PC-9 (cell line): ENCODE measurements around the gene DENND2D. TPM values are rescaled to one million over a fixed set of nuclear protein-coding genes. Genes with fewer than 3 reads are reported as not detected.

Source experiments
- BruUV-seq: library from RNA; stranded (reverse); fragments of 400-500 nt; replicated peaks from 2 replicates; lab custom pipeline; 2021; lab: Mats Ljungman, UMichigan
- CTCF ChIA-PET: fragments of 300-600 bp; sonication (Branson Sonifier 250); formaldehyde crosslinking; loops from one replicate; lab custom pipeline; 2022; ENCODE audit warnings: antibody characterized with exemption; lab: Charles Lee
- POLR2A ChIA-PET: fragments of 300-600 bp; sonication (Branson Sonifier 250); formaldehyde crosslinking; loops from one replicate; lab custom pipeline; 2022; ENCODE audit warnings: antibody characterized with exemption; ENCODE audit not compliant: unreplicated experiment; lab: Charles Lee
- DNase-seq, 2 experiments: peaks; one replicate each; pipeline versions ENCODE4 v3.0.0 to v3.0.0-alpha.2; 2015 to 2022; ENCODE audit warnings: mixed read lengths in 1 of 2
- H2AFZ ChIP-seq: fragments of 200-600 bp; sonication (generic); 2 replicates; pipeline ENCODE4 v1.8.1; 2017; ENCODE audit warnings: antibody characterized with exemption
- H3F3A ChIP-seq: fragments of 200-600 bp; sonication (generic); 2 replicates; pipeline ENCODE4 v1.8.1; 2017; ENCODE audit warnings: antibody characterized with exemption, mild to moderate bottlenecking, low read depth; ENCODE audit not compliant: insufficient read depth
- H3K27ac ChIP-seq: fragments of 200-600 bp; sonication (generic); 2 replicates; pipeline ENCODE4 v1.6.1; 2016; ENCODE audit warnings: mixed run types
- H3K27me3 ChIP-seq: fragments of 200-600 bp; sonication (generic); 2 replicates; pipeline ENCODE4 v1.6.1; 2016; ENCODE audit warnings: low read depth, mixed run types; ENCODE audit not compliant: insufficient read depth
- H3K36me3 ChIP-seq: fragments of 200-600 bp; sonication (generic); 2 replicates; pipeline ENCODE4 v1.6.1; 2016; ENCODE audit warnings: low read depth, mixed run types
- H3K4me1 ChIP-seq: fragments of 200-600 bp; sonication (generic); replicated peaks from 2 replicates; pipeline ENCODE4 v1.6.1; 2016; ENCODE audit warnings: mixed run types; ENCODE audit not compliant: insufficient read depth
- H3K4me2 ChIP-seq: fragments of 200-600 bp; sonication (generic); 2 replicates; pipeline ENCODE4 v1.6.1; 2017; ENCODE audit warnings: mixed run types
- H3K4me3 ChIP-seq: fragments of 200-600 bp; sonication (generic); 2 replicates; pipeline ENCODE4 v1.6.1; 2016; ENCODE audit warnings: mixed run types
- H3K79me2 ChIP-seq: fragments of 200-600 bp; sonication (generic); 2 replicates; pipeline ENCODE4 v1.6.1; 2017; ENCODE audit warnings: low read depth, mixed run types
- H3K9me2 ChIP-seq: fragments of 200-600 bp; sonication (generic); 2 replicates; pipeline ENCODE4 v1.8.1; 2017; ENCODE audit warnings: mild to moderate bottlenecking; ENCODE audit not compliant: insufficient read depth
- H3K9me3 ChIP-seq: fragments of 200-600 bp; sonication (generic); 2 replicates; pipeline ENCODE4 v1.8.1; 2016; ENCODE audit warnings: low read depth; ENCODE audit not compliant: insufficient read depth
- H4K20me1 ChIP-seq: fragments of 200-600 bp; sonication (generic); 2 replicates; pipeline ENCODE4 v1.8.1; 2017; ENCODE audit not compliant: insufficient read depth
- EZH2 ChIP-seq: fragments of 200-600 bp; sonication (generic); IDR thresholded peaks from 2 replicates; pipeline ENCODE4 v1.8.0; 2017; ENCODE audit warnings: antibody characterized with exemption, low read depth
- intact Hi-C: fragments of 100-400 bp; cut with micrococcal nuclease; formaldehyde crosslinking; loops from one replicate; pipeline ENCODE4 v1.10.0; 2022; ENCODE audit not compliant: unreplicated experiment
- total RNA-seq: library from RNA; stranded (reverse); gene quantifications from 2 replicates; pipeline ENCODE4 v1.2.3, GENCODE V29; 2021
- TF ChIP-seq, protein P1 (sequence below): fragments of 200-600 bp; sonication (generic); conservative IDR thresholded peaks from 2 replicates; pipeline ENCODE4 v1.6.1; 2017; ENCODE audit warnings: mixed run types, antibody characterized with exemption, mild to moderate bottlenecking, moderate library complexity

Gene DENND2D
- total RNA-seq, 1 experiment from 2014 or later, result 44.9 TPM

DNA sequence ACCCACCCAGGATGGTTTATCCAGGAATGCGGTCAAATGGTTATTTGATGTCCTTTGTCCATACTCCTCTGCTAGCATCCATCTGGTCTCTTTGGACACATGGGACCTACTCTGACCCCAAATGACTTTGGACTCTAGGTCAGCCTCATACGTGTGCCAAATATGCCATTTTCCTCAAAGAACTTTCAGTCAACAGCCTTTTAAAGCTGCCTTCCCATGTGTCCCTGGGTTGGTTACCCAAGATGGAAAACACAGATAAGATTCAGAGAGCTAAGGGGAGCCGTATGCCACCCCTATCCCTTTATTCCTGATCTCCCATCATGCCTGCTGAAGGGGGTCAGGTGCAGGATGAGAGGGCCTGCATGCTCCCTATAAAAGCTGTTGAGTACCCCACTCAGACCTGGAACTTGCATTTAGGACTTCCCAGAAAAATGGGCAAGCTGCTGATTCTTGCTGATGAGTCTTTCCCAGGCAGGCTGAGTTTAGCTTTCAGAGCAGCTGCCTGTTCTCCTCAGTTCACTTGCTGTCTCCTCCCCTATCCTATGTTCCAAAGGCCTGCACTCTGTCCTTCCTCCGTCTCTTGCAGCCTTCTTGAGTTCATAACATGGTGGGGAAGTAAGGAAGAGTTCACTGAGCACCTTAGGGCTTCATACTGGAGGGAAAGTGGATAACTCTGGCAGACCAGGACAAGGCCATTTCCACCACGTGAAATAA is 46.8 kb upstream of the DENND2D start:
- H2AFZ ChIP-seq, result no peak overlapping the region
- no peaks in the 10 kb centered on the region for H3F3A ChIP-seq
- no peaks in the 10 kb centered on the region for H3K9me3 ChIP-seq
- intact Hi-C loops, result no loop called here
- H3K4me3 ChIP-seq, result no peak overlapping the region
- CTCF ChIA-PET, result no interaction called here
- TF ChIP-seq, protein P1, sequence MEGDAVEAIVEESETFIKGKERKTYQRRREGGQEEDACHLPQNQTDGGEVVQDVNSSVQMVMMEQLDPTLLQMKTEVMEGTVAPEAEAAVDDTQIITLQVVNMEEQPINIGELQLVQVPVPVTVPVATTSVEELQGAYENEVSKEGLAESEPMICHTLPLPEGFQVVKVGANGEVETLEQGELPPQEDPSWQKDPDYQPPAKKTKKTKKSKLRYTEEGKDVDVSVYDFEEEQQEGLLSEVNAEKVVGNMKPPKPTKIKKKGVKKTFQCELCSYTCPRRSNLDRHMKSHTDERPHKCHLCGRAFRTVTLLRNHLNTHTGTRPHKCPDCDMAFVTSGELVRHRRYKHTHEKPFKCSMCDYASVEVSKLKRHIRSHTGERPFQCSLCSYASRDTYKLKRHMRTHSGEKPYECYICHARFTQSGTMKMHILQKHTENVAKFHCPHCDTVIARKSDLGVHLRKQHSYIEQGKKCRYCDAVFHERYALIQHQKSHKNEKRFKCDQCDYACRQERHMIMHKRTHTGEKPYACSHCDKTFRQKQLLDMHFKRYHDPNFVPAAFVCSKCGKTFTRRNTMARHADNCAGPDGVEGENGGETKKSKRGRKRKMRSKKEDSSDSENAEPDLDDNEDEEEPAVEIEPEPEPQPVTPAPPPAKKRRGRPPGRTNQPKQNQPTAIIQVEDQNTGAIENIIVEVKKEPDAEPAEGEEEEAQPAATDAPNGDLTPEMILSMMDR, result no peak
- TF ChIP-seq EZH2, result no peak
- H3K79me2 ChIP-seq, result no peaks in the 10 kb centered on the region
- H3K4me2 ChIP-seq, result no peak overlapping the region
- no peaks in the 10 kb centered on the region for H4K20me1 ChIP-seq
- H3K36me3 ChIP-seq, result no peaks in the 10 kb centered on the region
- 0 out of 2 replicates have a peak, but pooled peaks cover 6% of the 10 kb centered on the region for H3K27me3 ChIP-seq
- no peaks in the 10 kb centered on the region for H3K9me2 ChIP-seq
- no peak overlapping the region for H3K27ac ChIP-seq
- DNase-seq, result no peak
- POLR2A ChIA-PET, result no interaction called here
- no TSS peak for BruUV-seq
- H3K4me1 ChIP-seq, result no peaks in the 10 kb centered on the region

DNA sequence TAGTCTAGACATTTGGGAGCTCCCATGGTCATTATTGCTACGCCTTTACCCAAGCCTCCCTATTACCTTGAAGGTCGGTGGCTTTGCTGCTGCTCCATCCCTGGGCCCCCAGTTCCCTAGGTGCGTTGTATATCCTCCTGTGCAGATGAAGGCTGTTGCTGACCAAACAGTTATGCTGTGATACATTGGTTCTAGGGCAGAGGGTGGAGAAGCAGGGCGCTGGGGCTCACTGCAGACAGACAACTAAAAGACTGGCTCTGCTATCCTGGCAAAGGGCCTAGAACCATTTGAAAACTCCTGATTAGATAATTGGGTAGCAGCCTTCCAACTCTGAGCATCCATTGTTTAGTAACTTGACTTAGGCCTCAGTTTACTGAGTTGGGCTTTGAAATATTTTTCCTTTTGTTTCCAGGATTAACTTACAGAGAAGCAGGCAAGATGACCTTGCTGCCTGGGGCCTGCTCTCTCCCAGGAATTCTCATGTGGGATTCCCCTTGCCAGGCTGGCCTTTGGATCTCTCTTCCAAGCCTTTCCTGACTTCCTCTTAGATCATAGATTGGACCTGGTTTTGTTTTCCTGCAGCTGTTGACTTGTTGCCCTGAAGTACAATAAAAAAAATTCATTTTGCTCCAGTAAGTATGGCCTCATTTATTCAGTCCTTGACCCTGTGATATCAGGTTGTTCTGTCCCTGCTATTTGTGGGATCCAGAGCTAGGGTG is 42.5 kb upstream of the DENND2D start:
- no peaks in the 10 kb centered on the region for H3K9me2 ChIP-seq
- H3K4me2 ChIP-seq, result no peak overlapping the region
- no peaks in the 10 kb centered on the region for H4K20me1 ChIP-seq
- ChIA-PET CTCF (no interaction called here), POLR2A (no interaction called here)
- no peak overlapping the region for H2AFZ ChIP-seq
- no TSS peak for BruUV-seq
- TF ChIP-seq, protein P1, result no peak
- TF ChIP-seq EZH2, result no peak
- no peaks in the 10 kb centered on the region for H3K9me3 ChIP-seq
- no peak for DNase-seq
- no peak overlapping the region for H3K4me3 ChIP-seq
- intact Hi-C loops, result no loop called here
- no peaks in the 10 kb centered on the region for H3K27me3 ChIP-seq
- peaks cover 6% of the 10 kb centered on the region; the same call in 1 of the 2 replicates for H3K4me1 ChIP-seq
- no peaks in the 10 kb centered on the region for H3K79me2 ChIP-seq
- H3K36me3 ChIP-seq, result no peaks in the 10 kb centered on the region
- H3F3A ChIP-seq, result no peaks in the 10 kb centered on the region
- no peak overlapping the region for H3K27ac ChIP-seq

DNA sequence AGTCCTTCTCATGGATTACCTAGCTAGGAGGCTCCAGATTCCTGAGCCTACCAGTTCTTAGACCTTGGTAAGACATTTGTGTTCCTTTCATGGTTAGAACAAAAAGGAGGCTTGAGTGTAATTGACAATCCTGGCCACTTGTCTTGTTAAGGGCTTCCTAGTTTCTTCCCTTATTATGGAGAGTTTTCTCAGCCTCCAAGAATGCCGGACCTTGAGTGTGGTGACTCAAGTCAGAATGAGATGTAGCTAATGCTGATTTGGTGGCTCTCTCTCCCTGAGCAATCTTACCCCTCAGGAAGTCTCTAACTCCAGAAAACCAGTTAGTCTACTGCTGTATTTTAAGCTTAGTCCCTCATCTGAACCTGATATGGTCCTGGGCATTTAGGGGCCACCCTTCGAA is 41.4 kb upstream of the DENND2D start:
- ChIA-PET CTCF (no interaction called here), POLR2A (no interaction called here)
- TF ChIP-seq EZH2, result no peak
- TF ChIP-seq, protein P1, result no peak
- Histone ChIP-seq H2AFZ (no peak overlapping the region), H3K9me2 (no peaks in the 10 kb centered on the region), H3K4me3 (no peak overlapping the region), H4K20me1 (no peaks in the 10 kb centered on the region), H3K79me2 (no peaks in the 10 kb centered on the region), H3K27me3 (no peaks in the 10 kb centered on the region), H3F3A (peaks cover 8% of the 10 kb centered on the region), H3K36me3 (no peaks in the 10 kb centered on the region), H3K4me1 (peaks cover 17% of the 10 kb centered on the region), H3K4me2 (no peak overlapping the region), H3K9me3 (no peaks in the 10 kb centered on the region), H3K27ac (no peak overlapping the region)
- intact Hi-C loops, result no loop called here
- BruUV-seq, result no TSS peak
- peak in 1 of 2 experiments; percentile 53 for DNase-seq
